Endothelial cell of umbilical vein (primary cell): ENCODE data around the gene CDH23. TPM values are rescaled to one million over a fixed set of nuclear protein-coding genes. Genes with fewer than 3 reads are reported as not detected.

ENCODE experiments used
- BruUV-seq: library from RNA; stranded (reverse); fragments of 400-500 nt; replicated peaks from 2 replicates; lab custom pipeline; 2021; lab: Mats Ljungman, UMichigan
- CTCF ChIA-PET: fragments of 300-600, 350-600 bp; sonication (Branson Sonifier 250); formaldehyde crosslinking; loops from one replicate; lab custom pipeline; 2021; ENCODE audit warnings: antibody characterized with exemption, inconsistent platforms; lab: Charles Lee
- POLR2A ChIA-PET: fragments of 300-600, 350-600 bp; sonication (Branson Sonifier 250); formaldehyde crosslinking; loops from one replicate; lab custom pipeline; 2021; ENCODE audit warnings: antibody characterized with exemption, inconsistent platforms; lab: Charles Lee
- DNase-seq: peaks from one replicate; pipeline ENCODE4 v3.0.0-alpha.2; 2011; ENCODE audit warnings: low read depth, low spot score
- FAIRE-seq: peaks from 2 replicates; lab custom pipeline; 2011; peaks lifted over from hg19 to GRCh38; lab: Jason Lieb, UNC
- H2AFZ ChIP-seq: 2 replicates; pipeline ENCODE4 v1.6.0; 2012; ENCODE audit warnings: low read depth, low read length, control low read depth, inconsistent platforms
- H3K27ac ChIP-seq: 2 replicates; pipeline ENCODE4 v1.5.1; 2011; ENCODE audit warnings: low read depth, mild to moderate bottlenecking, control low read depth, low read length, moderate library complexity; ENCODE audit not compliant: insufficient read depth
- H3K27me3 ChIP-seq, 2 experiments: 2 replicates each; pipeline versions ENCODE4 v1.6.0 to v1.6.1; 2011; ENCODE audit warnings: low read length in 2 of 2, mixed read lengths in 1 of 2; ENCODE audit not compliant: control insufficient read depth in 2 of 2, insufficient read depth in 2 of 2
- H3K36me3 ChIP-seq, 2 experiments: 2 replicates in 1 of 2; 3 replicates in 1 of 2; pipeline ENCODE4 v1.5.1; 2011; ENCODE audit warnings: low read length in 2 of 2, mild to moderate bottlenecking in 1 of 2, moderate library complexity in 1 of 2; ENCODE audit not compliant: control insufficient read depth in 2 of 2, insufficient read depth in 2 of 2; ENCODE audit errors: extremely low read depth in 1 of 2
- H3K4me1 ChIP-seq: 3 replicates; pipeline ENCODE4 v1.5.1; 2011; ENCODE audit warnings: mild to moderate bottlenecking, low read length; ENCODE audit not compliant: control insufficient read depth, insufficient read depth; ENCODE audit errors: extremely low read depth
- H3K4me2 ChIP-seq: 2 replicates; pipeline ENCODE4 v1.6.1; 2011; ENCODE audit warnings: low read length, control low read depth, mixed read lengths; ENCODE audit not compliant: insufficient read depth
- H3K4me3 ChIP-seq, 3 experiments: fragments of 200-600 bp in 1 of 3; sonication (generic), shearing (Covaris generic) in 1 of 3; replicated peaks in 1 of 3; 2 replicates each; pipeline ENCODE4 v1.5.1; 2011 to 2016; ENCODE audit warnings: control low read depth in 3 of 3, low read length in 3 of 3, mild to moderate bottlenecking in 2 of 3, inconsistent platforms in 1 of 3, low read depth in 1 of 3, moderate library complexity in 1 of 3; ENCODE audit not compliant: insufficient read depth in 1 of 3
- H3K79me2 ChIP-seq: 2 replicates; pipeline ENCODE4 v1.6.0; 2012; ENCODE audit warnings: low read length, inconsistent platforms; ENCODE audit not compliant: control insufficient read depth, insufficient read depth
- H3K9ac ChIP-seq: replicated peaks from 2 replicates; pipeline ENCODE3; 2011; ENCODE audit warnings: low read length, control low read depth; ENCODE audit not compliant: insufficient read depth; ENCODE audit errors: extremely low read depth
- H3K9me1 ChIP-seq: replicated peaks from 3 replicates; pipeline ENCODE4 v1.6.0; 2011; ENCODE audit warnings: mild to moderate bottlenecking, low read length; ENCODE audit not compliant: control insufficient read depth, insufficient read depth; ENCODE audit errors: extremely low read depth
- H3K9me3 ChIP-seq: replicated peaks from 2 replicates; pipeline ENCODE4 v1.5.1; 2012; ENCODE audit warnings: low read length, inconsistent platforms; ENCODE audit not compliant: control insufficient read depth, insufficient read depth
- H4K20me1 ChIP-seq: replicated peaks from 2 replicates; pipeline ENCODE3; 2011; ENCODE audit warnings: mild to moderate bottlenecking, low read length; ENCODE audit not compliant: control insufficient read depth, insufficient read depth; ENCODE audit errors: extremely low read depth
- CTCF ChIP-seq, 2 donors: IDR thresholded peaks; 1 replicate in 1 of 2; 2 replicates in 1 of 2; pipeline ENCODE4 v1.5.1; 2011; ENCODE audit warnings: low read length in 2 of 2, mild to moderate bottlenecking in 2 of 2, moderate library complexity in 2 of 2, control low read depth in 1 of 2, inconsistent platforms in 1 of 2, low read depth in 1 of 2; ENCODE audit not compliant: insufficient read depth in 1 of 2; ENCODE audit errors: extremely low read depth in 1 of 2
- EZH2 ChIP-seq: IDR thresholded peaks from 2 replicates; pipeline ENCODE4 v1.6.1; 2012; ENCODE audit warnings: borderline replicate concordance, low read depth, mild to moderate bottlenecking, moderate library complexity, low read length, inconsistent platforms; ENCODE audit not compliant: severe bottlenecking
- FOS ChIP-seq: IDR thresholded peaks from 2 replicates; pipeline ENCODE4 v1.6.1; 2011; ENCODE audit warnings: mild to moderate bottlenecking, low read length, moderate library complexity, borderline replicate concordance; ENCODE audit not compliant: insufficient read depth
- GATA2 ChIP-seq: IDR thresholded peaks from 2 replicates; pipeline ENCODE4 v1.7.0; 2011; ENCODE audit warnings: low read depth, mild to moderate bottlenecking, moderate library complexity, mixed read lengths, low read length; ENCODE audit not compliant: insufficient read length, insufficient read depth
- JUN ChIP-seq: IDR thresholded peaks from 2 replicates; pipeline ENCODE4 v1.6.1; 2011; ENCODE audit warnings: borderline replicate concordance, low read depth; ENCODE audit not compliant: insufficient read length, insufficient read depth
- MAX ChIP-seq: IDR thresholded peaks from 2 replicates; pipeline ENCODE4 v1.6.1; 2011; ENCODE audit not compliant: insufficient read depth, insufficient read length
- MYC ChIP-seq: IDR thresholded peaks from one replicate; pipeline ENCODE4 v1.6.1; 2011; ENCODE audit warnings: mild to moderate bottlenecking, low read depth, low read length
- POLR2A ChIP-seq: IDR thresholded peaks from 2 replicates; pipeline ENCODE4 v1.6.1; 2012; ENCODE audit warnings: low read depth, mild to moderate bottlenecking, control low read depth, low read length
- POLR2AphosphoS5 ChIP-seq: IDR thresholded peaks from 2 replicates; pipeline ENCODE4 v1.6.1; 2012; ENCODE audit warnings: low read depth, mild to moderate bottlenecking, control low read depth, low read length, moderate library complexity; ENCODE audit not compliant: insufficient read depth
- dilution Hi-C: fragments of 300-500 bp; cut with MboI; formaldehyde crosslinking; loops from one replicate; pipeline ENCODE4 v1.15.0; 2019; ENCODE audit warnings: low sequenced_read_pairs; ENCODE audit not compliant: extremely low pct_ligation_motif_present
- intact Hi-C: fragments of 100-400 bp; cut with micrococcal nuclease; formaldehyde crosslinking; loops from one replicate; pipeline ENCODE4 v1.10.0; 2022
- polyA plus RNA-seq, 4 experiments: library from polyadenylated mRNA; depleted of rRNA in 3 of 4; stranded (reverse) in 3 of 4; unstranded in 1 of 4; fragments of >200 nt; gene quantifications; 2 replicates each; pipeline versions ENCODE4 v1.2.1 to v1.2.3, GENCODE V29; 2011 to 2012; ENCODE audit warnings: missing spikeins in 1 of 4
- total RNA-seq: library from RNA; stranded (reverse); gene quantifications from 2 replicates; pipeline ENCODE4 v1.2.3, GENCODE V29; 2021

CDH23 gene
- total and polyA plus RNA-seq, 2 donors (not counting 3 experiments of a cell fraction or from before 2014, with no cell fraction given) = not detected

- peaks cover 15% of the 10 kb centered on the region for H3K4me1 ChIP-seq
- H2AFZ ChIP-seq = no peak overlapping the region
- FAIRE-seq = no peak
- intact Hi-C loops = no loop called here
- ChIA-PET CTCF (interaction anchor here (1.4 kb wide), 1 partner anchor 28 kb away, joined by 3 read pairs; the partner anchor contains the start of gene VSIR), POLR2A (no interaction called here)
- no peak for DNase-seq
- no TSS peak for BruUV-seq
- no peaks in the 10 kb centered on the region for H3K79me2 ChIP-seq
- H3K36me3 ChIP-seq = no peaks in the 10 kb centered on the region
- H4K20me1 ChIP-seq = no peaks in the 10 kb centered on the region
- TF ChIP-seq GATA2 = no peak
- TF ChIP-seq JUN = no peak
- TF ChIP-seq MYC = no peak
- TF ChIP-seq FOS = no peak
- no peak for TF ChIP-seq CTCF (IDR thresholded peaks at IDR 0.05; ENCODE audit: extremely low read depth in 1 of 2, insufficient read depth in 1 of 2, low read depth in 1 of 2, low read length in 2 of 2)
- TF ChIP-seq POLR2AphosphoS5 = no peak
- no peak for TF ChIP-seq MAX
- TF ChIP-seq EZH2 = no peak
- TF ChIP-seq POLR2A = no peak
- no peak overlapping the region for H3K4me3 ChIP-seq
- no peaks in the 10 kb centered on the region for H3K9me1 ChIP-seq
- no peak overlapping the region for H3K4me2 ChIP-seq
- H3K9me3 ChIP-seq = no peaks in the 10 kb centered on the region
- dilution Hi-C loops = no loop called here
- no peak overlapping the region for H3K9ac ChIP-seq
- H3K27me3 ChIP-seq = no peaks in the 10 kb centered on the region
- no peak overlapping the region for H3K27ac ChIP-seq
Measured at GRCh38 chr10:71744897-71745663, 348.4 kb downstream of the CDH23 start.
